ENCODE results near the gene GRID1.
"Not testable (repeated sequence)": the region's sequence is repeated elsewhere in the genome, so short reads cannot be mapped to it uniquely, and the experiment has no call there.

The GRID1 gene

DNA sequence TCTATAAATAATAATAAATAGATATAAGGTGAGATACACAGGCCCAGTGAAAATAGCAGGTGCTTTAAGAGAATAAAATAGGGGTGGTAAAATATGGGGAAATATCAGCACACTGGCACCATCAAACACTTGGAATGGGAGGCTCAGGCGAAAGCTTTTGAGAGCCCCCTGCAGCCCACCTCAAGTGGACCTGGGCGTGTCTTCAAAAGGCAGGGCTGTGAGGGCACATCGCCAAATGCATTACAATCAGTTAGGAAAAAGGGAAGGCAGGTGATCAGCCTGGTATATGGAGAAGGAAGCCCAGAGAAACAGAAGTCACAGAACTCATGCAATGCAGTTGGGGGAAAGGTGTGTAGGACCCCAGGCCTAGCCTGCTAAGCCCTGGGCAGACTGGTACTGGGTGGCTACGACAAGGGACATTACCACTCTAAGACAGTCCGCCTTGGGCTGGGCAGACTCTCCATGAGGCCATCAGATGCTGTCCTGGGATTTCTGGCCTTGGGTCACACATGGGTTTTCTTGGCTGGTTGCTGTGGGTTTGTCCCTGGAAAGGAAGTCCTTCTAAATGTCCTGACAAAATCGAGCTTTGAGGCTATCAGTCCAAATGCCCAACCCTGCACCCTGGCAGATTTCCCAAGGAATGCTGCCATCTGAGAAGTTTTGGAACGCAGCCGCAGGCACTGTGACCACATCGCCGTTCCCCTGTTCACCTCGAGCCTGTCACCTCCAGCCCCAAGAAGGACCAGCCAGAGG, 330.6 kb downstream of the GRID1 start:
- no peak for TF ChIP-seq GATA1 (IDR thresholded peaks at IDR 0.05; ENCODE audit: low read depth, low read length)
- TF ChIP-seq POLR2A (IDR thresholded peaks at IDR 0.05; ENCODE audit: low read length) = no peak
- DNase-seq = no peak

DNA sequence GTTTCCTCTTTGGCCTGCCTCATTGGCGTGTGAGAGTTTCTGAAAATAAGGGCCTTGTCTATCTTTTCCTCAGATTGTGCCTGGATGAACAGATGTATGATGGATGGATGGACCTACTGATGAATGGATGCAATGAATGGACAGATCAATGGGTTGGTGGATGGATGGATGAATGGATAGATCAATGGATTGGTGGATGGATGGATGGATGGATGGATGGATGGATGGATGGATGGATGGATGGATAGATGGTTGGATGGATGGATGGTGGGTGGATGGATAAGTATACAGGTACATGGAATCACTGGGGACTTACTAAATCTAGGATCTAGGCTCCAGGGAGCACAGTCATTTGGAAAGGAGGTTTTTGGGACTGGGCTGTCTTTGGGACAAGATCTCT, 331.9 kb downstream of the GRID1 start:
- DNase-seq = no peak
- TF ChIP-seq GATA1 (IDR thresholded peaks at IDR 0.05; ENCODE audit: low read depth, low read length) (no peak), POLR2A (IDR thresholded peaks at IDR 0.05; ENCODE audit: low read length) (no peak)

DNA sequence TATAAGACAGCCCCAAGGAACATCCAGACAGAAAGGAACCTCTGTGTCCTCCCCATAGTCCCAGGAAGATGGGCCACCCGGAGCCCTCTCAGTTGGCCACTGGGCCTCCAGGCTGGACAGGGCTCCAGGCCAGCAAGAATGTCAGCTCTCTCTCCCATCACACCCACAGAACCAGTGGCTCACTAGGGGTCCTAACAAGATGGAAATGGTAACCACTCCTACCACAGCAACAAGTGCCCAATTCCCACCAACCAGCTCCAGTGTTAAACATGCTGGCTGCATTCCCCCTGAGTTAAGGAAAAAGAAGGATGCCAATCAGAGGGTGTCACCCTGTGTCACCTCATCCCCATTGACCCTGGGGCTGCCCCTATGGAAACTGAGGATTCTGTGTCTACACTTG, 333.0 kb downstream of the GRID1 start:
- DNase-seq = no peak
- TF ChIP-seq GATA1 (IDR thresholded peaks at IDR 0.05; ENCODE audit: low read depth, low read length) = no peak

DNA sequence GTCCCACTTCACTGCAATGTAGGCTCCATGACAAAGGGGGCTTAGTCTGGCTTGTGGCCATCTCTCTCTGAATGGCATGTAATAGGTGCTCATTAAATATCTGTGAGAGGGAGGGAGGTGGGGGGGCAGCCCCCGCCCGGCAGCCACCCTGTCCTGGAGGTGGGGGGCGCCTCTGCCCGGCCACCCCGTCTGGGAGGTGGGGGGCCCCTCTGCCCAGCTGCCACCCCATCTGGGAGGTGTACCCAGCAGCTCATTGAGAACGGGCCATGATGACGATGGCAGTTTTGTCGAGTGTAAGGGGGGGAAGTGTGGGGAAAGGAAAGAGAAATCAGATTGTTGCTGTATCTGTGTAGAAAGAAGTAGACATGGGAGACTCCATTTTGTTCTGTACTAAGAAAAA, 334.5 kb downstream of the GRID1 start:
- DNase-seq = not testable (repeated sequence)

DNA sequence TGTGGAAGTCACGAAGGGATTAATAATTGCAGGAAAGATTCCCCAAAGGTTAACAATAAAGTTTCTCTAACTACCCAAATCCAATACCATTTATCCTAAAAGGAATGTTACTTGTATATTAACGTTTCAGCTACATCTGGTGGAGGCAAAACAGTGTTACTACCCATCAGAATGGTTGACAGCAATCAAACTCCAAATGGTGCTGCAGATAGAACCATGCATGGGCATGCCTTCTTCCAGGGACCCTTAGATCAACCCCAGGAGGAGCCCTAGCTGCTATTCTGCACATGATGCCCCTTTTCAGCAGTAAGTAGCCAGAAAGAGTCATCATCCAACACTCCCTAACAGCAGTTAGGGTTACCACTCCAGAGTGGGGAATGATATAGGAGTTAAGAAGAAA, 336.3 kb downstream of the GRID1 start:
- DNase-seq = no peak
- TF ChIP-seq GATA1 (IDR thresholded peaks at IDR 0.05; ENCODE audit: low read depth, low read length) = no peak
- no peak for TF ChIP-seq POLR2A (IDR thresholded peaks at IDR 0.05; ENCODE audit: low read length)

DNA sequence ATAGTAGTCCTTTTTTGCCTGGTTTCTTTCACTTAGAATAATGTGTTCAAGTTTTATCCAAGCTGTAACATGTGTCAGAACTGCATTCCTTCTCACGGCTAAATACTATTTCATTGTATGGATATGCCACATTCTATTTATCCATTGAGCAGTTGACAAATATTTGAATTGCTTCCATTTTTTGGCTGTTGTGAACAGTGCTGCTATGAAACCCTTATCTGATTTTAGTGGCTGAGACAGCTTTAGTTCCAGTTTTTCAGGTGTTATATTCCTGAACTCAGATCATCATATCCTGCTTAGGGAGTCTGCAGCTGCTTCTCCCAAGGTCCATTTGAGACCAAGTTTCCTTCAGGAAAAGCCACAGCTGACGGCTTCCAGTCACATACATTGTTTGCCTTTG, 339.2 kb downstream of the GRID1 start:
- no peak for DNase-seq
- TF ChIP-seq GATA1 (IDR thresholded peaks at IDR 0.05; ENCODE audit: low read depth, low read length) (no peak), POLR2A (IDR thresholded peaks at IDR 0.05; ENCODE audit: low read length) (no peak)

DNA sequence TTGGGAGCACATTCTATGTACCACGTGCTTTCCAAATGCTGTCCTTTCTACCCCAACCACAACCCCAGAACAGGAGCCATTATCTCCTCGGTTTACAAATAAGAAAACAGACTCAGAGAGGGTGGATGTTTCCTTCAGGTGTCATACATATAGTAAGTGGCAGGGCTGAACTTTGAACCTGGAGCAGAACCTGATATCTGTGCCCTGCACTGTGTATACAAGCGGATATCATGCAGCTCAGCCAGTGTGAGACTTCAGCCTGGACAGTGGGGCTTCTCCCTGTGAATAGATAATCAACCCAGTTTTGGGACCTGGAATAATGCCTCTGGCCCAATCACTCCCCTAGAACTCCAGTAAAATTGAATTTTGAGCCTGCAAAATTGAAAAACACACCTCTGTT, 341.1 kb downstream of the GRID1 start:
- TF ChIP-seq POLR2A (IDR thresholded peaks at IDR 0.05; ENCODE audit: low read length) (no peak), GATA1 (IDR thresholded peaks at IDR 0.05; ENCODE audit: low read depth, low read length) (no peak)
- no peak for DNase-seq

DNA sequence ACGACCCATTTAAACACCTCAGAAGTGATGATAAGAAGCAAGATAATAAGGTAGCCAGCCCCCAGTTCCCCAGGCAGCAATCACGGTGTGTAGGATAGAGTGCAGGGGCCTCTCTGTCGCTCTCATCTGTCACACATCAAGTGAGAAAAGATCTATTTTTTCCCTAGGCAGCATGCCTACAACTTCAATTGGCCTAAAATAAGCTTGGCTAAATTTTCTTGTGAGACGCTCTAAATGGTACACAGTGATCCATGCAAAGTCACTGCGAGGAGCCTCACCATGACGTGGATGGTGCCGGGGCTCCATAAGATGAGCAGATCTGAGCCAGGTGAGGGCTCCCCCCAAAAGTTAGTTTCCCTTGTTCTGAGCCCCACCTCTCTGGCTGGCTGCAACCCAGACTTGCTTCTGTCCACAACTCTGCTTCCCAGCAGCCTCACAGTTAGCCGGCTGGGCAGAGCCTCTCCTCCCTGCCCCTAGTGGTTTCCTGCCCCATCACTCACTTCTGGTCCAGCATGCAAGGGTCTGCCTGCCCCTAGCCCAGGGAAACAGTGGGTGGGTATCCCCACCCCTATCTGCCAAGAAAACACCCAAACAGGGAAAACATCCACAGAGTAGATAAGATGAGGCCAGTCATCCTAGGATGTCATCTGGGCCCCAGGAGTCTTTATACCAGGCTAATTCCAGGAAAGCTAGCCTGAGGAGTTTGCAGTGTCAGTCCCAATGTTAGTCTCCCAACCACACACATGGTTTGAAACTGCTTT, 342.1 kb downstream of the GRID1 start:
- TF ChIP-seq GATA1 (IDR thresholded peaks at IDR 0.05; ENCODE audit: low read depth, low read length) (no peak), POLR2A (IDR thresholded peaks at IDR 0.05; ENCODE audit: low read length) (no peak)
- no peak for DNase-seq

DNA sequence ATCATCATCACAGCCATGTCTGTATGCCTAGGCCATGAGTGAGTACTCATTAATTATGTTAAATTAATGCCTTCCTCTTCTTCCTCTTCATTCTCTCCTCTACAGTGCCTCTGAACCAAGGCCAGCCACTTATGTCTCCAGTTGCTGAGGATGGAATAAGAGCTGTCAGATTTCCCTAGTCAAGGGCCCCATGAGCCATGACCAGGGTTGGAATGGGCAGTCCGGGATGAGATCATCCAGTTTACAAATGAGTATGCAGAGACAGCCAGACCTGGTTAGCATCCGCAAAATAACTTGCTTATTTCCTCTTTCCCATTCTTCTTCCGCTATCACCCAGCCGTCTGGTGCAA, 342.7 kb downstream of the GRID1 start:
- DNase-seq = no peak
- TF ChIP-seq GATA1 (IDR thresholded peaks at IDR 0.05; ENCODE audit: low read depth, low read length) (no peak), POLR2A (IDR thresholded peaks at IDR 0.05; ENCODE audit: low read length) (no peak)

DNA sequence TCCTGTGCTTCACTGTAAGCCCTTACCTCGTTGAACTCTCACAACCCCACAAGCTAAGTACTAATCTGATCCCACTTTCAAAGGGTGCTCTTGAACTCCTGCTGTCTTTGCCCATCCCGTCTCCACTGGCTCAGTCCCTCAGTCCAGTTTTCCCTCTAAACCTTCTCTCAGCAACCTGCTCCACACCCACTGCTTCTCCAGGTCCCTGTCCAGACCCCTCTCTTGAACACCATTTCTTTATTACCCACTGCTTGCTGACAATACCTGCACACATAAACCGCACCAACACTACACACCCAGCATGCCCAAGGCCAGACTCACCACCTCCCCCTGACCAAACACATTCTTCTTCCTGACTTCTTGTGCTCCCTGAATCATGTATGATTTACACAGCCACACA, 343.3 kb downstream of the GRID1 start:
- no peak for TF ChIP-seq GATA1 (IDR thresholded peaks at IDR 0.05; ENCODE audit: low read depth, low read length)
- TF ChIP-seq POLR2A (IDR thresholded peaks at IDR 0.05; ENCODE audit: low read length) = no peak
- no peak for DNase-seq

DNA sequence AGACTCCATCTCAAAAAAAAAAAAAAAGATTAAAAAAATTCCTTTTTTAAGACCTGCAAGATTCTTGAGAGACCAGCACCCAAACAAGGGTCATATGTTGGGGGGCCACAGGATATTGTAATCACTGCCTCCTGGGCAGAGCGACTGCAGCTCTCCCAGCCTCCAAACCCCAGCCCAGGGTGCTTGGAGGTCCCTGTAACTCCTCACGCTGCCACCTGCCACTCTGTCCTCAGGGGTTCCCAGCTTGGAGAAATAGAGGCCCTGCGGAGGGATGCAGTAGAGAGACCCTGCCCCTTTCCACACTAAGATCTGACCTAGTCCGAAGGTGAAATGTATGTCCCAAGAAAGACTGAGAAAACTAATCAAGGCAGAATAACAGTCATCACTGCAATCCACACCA, 343.7 kb downstream of the GRID1 start:
- no peak for TF ChIP-seq GATA1 (IDR thresholded peaks at IDR 0.05; ENCODE audit: low read depth, low read length)
- TF ChIP-seq POLR2A (IDR thresholded peaks at IDR 0.05; ENCODE audit: low read length) = no peak
- no peak for DNase-seq

DNA sequence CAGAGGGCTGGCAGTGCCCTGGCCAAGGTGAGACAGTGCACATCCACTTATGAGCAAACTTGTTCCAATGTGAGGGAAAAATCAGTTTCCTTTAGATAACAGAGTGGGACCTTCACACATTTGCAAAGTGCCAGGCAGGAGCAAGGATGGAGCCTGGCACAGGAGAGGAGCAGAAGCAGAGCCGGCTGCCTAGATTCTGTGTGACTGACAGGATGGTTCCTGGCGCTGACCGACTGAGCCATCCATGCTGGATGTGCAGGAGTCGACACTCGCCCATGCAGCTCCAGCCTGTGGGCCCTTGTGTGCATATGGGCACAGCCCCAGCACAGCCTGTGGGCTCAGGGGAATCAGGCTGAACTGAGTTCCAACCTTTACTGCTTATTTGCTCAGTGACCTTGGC, 346.5 kb downstream of the GRID1 start:
- DNase-seq = no peak
- TF ChIP-seq GATA1 (IDR thresholded peaks at IDR 0.05; ENCODE audit: low read depth, low read length) (no peak), POLR2A (IDR thresholded peaks at IDR 0.05; ENCODE audit: low read length) (no peak)

DNA sequence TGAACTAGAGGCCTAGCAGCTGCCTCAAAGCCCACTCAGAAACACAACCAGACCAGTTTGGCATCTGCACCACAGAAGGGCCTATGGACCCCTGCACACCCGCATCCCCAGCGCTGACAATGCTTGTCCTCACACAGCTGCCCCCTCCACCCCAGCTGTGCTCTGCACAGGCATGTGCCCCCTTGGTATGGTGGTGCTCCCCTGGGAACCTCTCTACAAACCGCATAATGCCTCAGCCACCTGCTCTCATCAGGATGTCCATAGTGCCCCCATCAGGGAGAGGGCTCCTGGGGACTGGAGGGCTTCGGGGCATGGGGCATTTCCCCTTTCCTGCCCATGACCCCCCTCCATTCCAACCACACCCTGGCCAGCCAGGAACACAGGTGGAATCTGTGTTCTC, 347.5 kb downstream of the GRID1 start:
- TF ChIP-seq GATA1 (IDR thresholded peaks at IDR 0.05; ENCODE audit: low read depth, low read length) (no peak), POLR2A (IDR thresholded peaks at IDR 0.05; ENCODE audit: low read length) (no peak)
- DNase-seq = no peak

DNA sequence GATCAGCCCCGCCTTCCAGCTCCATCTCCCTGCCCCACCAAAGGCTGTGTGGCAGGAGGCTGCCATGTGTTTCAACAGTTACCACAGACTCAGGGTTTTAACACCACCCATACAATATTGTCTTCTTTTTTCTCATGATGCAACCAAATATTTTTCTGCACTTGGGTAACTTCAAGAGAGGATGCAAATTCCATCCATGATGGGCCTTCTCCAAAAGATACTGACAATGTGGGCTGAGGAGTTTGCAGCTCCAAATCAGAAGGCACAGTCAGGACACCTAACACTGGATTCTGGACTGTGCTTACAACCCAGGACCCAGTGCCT, 347.9 kb downstream of the GRID1 start:
- no peak for DNase-seq
- TF ChIP-seq GATA1 (IDR thresholded peaks at IDR 0.05; ENCODE audit: low read depth, low read length) (no peak), POLR2A (IDR thresholded peaks at IDR 0.05; ENCODE audit: low read length) (no peak)

Measured in erythroblast (primary cell).